H1 (cell line): ENCODE results near the gene TOM1. TPM values are rescaled to one million over a fixed set of nuclear protein-coding genes. Genes with fewer than 3 reads are reported as not detected.

ENCODE experiments used
- CTCF ChIA-PET: fragments of 300-600 bp; sonication (Branson Sonifier 250); formaldehyde crosslinking; loops from one replicate; lab custom pipeline; 2021; ENCODE audit not compliant: partially characterized antibody; lab: Charles Lee
- POLR2A ChIA-PET: fragments of 300-600 bp; sonication (Branson Sonifier 250); formaldehyde crosslinking; loops from one replicate; lab custom pipeline; 2021; ENCODE audit warnings: inconsistent platforms; ENCODE audit not compliant: partially characterized antibody; lab: Charles Lee
- DNase-seq, 2 experiments: peaks; one replicate each; pipeline versions ENCODE4 v3.0.0 to v3.0.0-alpha.2; 2010 to 2022; ENCODE audit warnings: low spot score in 2 of 2, low read depth in 1 of 2, mixed read lengths in 1 of 2
- FAIRE-seq: peaks from 2 replicates; lab custom pipeline; 2011; peaks lifted over from hg19 to GRCh38; lab: Jason Lieb, UNC
- H2AFZ ChIP-seq: 2 replicates; pipeline ENCODE4 v1.8.1; 2012; ENCODE audit warnings: low read length, inconsistent platforms
- H2AK5ac ChIP-seq: 2 replicates; pipeline ENCODE4 v1.6.1; 2013; ENCODE audit warnings: low read depth, low read length
- H2BK120ac ChIP-seq: replicated peaks from 2 replicates; pipeline ENCODE3; 2013; ENCODE audit warnings: low read depth, low read length, inconsistent platforms
- H2BK12ac ChIP-seq: 2 replicates; pipeline ENCODE4 v1.6.1; 2013; ENCODE audit warnings: low read depth, low read length
- H2BK15ac ChIP-seq: 2 replicates; pipeline ENCODE4 v1.6.1; 2013; ENCODE audit warnings: low read length
- H2BK20ac ChIP-seq: 2 replicates; pipeline ENCODE4 v1.6.1; 2013; ENCODE audit warnings: low read length
- H2BK5ac ChIP-seq: 2 replicates; pipeline ENCODE4 v1.6.1; 2013; ENCODE audit warnings: low read depth, low read length
- H3K14ac ChIP-seq: 2 replicates; pipeline ENCODE4 v1.6.1; 2013; ENCODE audit warnings: inconsistent platforms; ENCODE audit not compliant: insufficient read length
- H3K18ac ChIP-seq: 2 replicates; pipeline ENCODE4 v1.6.1; 2013; ENCODE audit warnings: low read length; ENCODE audit errors: extremely low read depth
- H3K23ac ChIP-seq: 2 replicates; pipeline ENCODE4 v1.6.1; 2013; ENCODE audit warnings: inconsistent platforms; ENCODE audit not compliant: insufficient read length
- H3K23me2 ChIP-seq: 2 replicates; pipeline ENCODE4 v1.6.1; 2013; ENCODE audit warnings: low read depth, low read length
- H3K27ac ChIP-seq: 2 replicates; pipeline ENCODE4 v1.6.1; 2011; ENCODE audit warnings: low read depth, low read length, inconsistent platforms
- H3K27me3 ChIP-seq, 4 experiments: replicated peaks in 1 of 4; 1 replicate in 1 of 4; 2 replicates in 3 of 4; pipeline versions ENCODE4 v1.6.1 to v1.8.1; 2011 to 2013; ENCODE audit warnings: low read length in 3 of 4, mild to moderate bottlenecking in 3 of 4, inconsistent platforms in 2 of 4, mixed read lengths in 2 of 4, moderate library complexity in 1 of 4; ENCODE audit not compliant: control insufficient read depth in 3 of 4, insufficient read depth in 3 of 4; ENCODE audit errors: extremely low read depth in 1 of 4
- H3K36me3 ChIP-seq, 4 experiments: 2 replicates each; pipeline versions ENCODE4 v1.6.1 to v1.8.1; 2011 to 2013; ENCODE audit warnings: mild to moderate bottlenecking in 4 of 4, low read length in 3 of 4, moderate library complexity in 2 of 4, control low read depth in 1 of 4, inconsistent platforms in 1 of 4; ENCODE audit not compliant: insufficient read depth in 4 of 4, control insufficient read depth in 2 of 4
- H3K4ac ChIP-seq: replicated peaks from 2 replicates; pipeline ENCODE3; 2013; ENCODE audit warnings: low read length, low read depth, mixed read lengths, inconsistent platforms; ENCODE audit not compliant: insufficient read length
- H3K4me1 ChIP-seq, 4 experiments: replicated peaks in 1 of 4; 1 replicate in 1 of 4; 2 replicates in 3 of 4; pipeline versions ENCODE4 v1.6.1 to v1.8.1; 2011 to 2013; ENCODE audit warnings: low read length in 3 of 4, inconsistent platforms in 2 of 4, mixed read lengths in 1 of 4; ENCODE audit not compliant: insufficient read depth in 4 of 4, control insufficient read depth in 3 of 4
- H3K4me2 ChIP-seq, 2 experiments: 2 replicates each; pipeline versions ENCODE4 v1.6.1 to v1.8.1; 2011 to 2013; ENCODE audit warnings: low read depth in 2 of 2, low read length in 2 of 2, control low read depth in 1 of 2, inconsistent platforms in 1 of 2, mild to moderate bottlenecking in 1 of 2; ENCODE audit not compliant: insufficient read depth in 1 of 2
- H3K4me3 ChIP-seq, 4 experiments: fragments of 200-600, 300-600 bp in 1 of 4; sonication (generic), shearing (Covaris generic), sonication (Bioruptor Twin) in 1 of 4; 2 replicates each; pipeline versions ENCODE4 v1.5.1 to v1.8.1; 2011 to 2016; ENCODE audit warnings: low read length in 4 of 4, low read depth in 3 of 4, control low read depth in 2 of 4, inconsistent platforms in 2 of 4, mild to moderate bottlenecking in 2 of 4, mixed read lengths in 1 of 4, moderate library complexity in 1 of 4; ENCODE audit not compliant: insufficient read depth in 2 of 4; ENCODE audit errors: extremely low read depth in 1 of 4
- H3K56ac ChIP-seq: replicated peaks from 2 replicates; pipeline ENCODE3; 2013; ENCODE audit warnings: low read depth, mild to moderate bottlenecking, mixed read lengths, low read length, inconsistent platforms; ENCODE audit not compliant: insufficient read length
- H3K79me1 ChIP-seq: 2 replicates; pipeline ENCODE4 v1.6.1; 2013; ENCODE audit warnings: low read depth, low read length, control low read depth
- H3K79me2 ChIP-seq, 2 experiments: 2 replicates each; pipeline versions ENCODE4 v1.6.1 to v1.8.1; 2012 to 2013; ENCODE audit warnings: low read length in 2 of 2, mild to moderate bottlenecking in 2 of 2, inconsistent platforms in 1 of 2; ENCODE audit not compliant: insufficient read depth in 2 of 2, control insufficient read depth in 1 of 2
- H3K9ac ChIP-seq, 4 experiments: replicated peaks in 1 of 4; 1 replicate in 1 of 4; 2 replicates in 3 of 4; pipeline versions ENCODE4 v1.6.1 to v1.8.1; 2011 to 2013; ENCODE audit warnings: low read depth in 3 of 4, low read length in 3 of 4, control low read depth in 2 of 4, mild to moderate bottlenecking in 2 of 4, moderate library complexity in 2 of 4, inconsistent platforms in 1 of 4; ENCODE audit errors: extremely low read depth in 1 of 4
- H3K9me3 ChIP-seq, 2 experiments: 2 replicates each; pipeline versions ENCODE4 v1.6.1 to v1.8.1; 2012 to 2013; ENCODE audit warnings: mild to moderate bottlenecking in 2 of 2, moderate library complexity in 2 of 2, control low read depth in 1 of 2, inconsistent platforms in 1 of 2, low read depth in 1 of 2, low read length in 1 of 2, mixed read lengths in 1 of 2; ENCODE audit not compliant: insufficient read depth in 2 of 2
- H4K20me1 ChIP-seq, 2 experiments: replicated peaks in 1 of 2; 2 replicates each; pipeline versions ENCODE3 to v1.8.1; 2011 to 2013; ENCODE audit warnings: inconsistent platforms in 2 of 2, low read length in 2 of 2, mild to moderate bottlenecking in 1 of 2; ENCODE audit not compliant: insufficient read depth in 2 of 2, control insufficient read depth in 1 of 2
- H4K5ac ChIP-seq: 2 replicates; pipeline ENCODE4 v1.6.1; 2013; ENCODE audit warnings: low read length, low read depth, mixed read lengths, inconsistent platforms; ENCODE audit not compliant: insufficient read length
- H4K8ac ChIP-seq: 2 replicates; pipeline ENCODE4 v1.8.0; 2013; ENCODE audit warnings: mild to moderate bottlenecking, moderate library complexity, low read length, inconsistent platforms; ENCODE audit not compliant: insufficient read depth; ENCODE audit errors: extremely low read depth
- H4K91ac ChIP-seq: replicated peaks from 2 replicates; pipeline ENCODE3; 2013; ENCODE audit warnings: low read length, mixed read lengths, inconsistent platforms; ENCODE audit not compliant: insufficient read length
- BCL11A ChIP-seq, 2 experiments: IDR thresholded peaks; one replicate each; pipeline ENCODE4 v1.6.1; 2011; ENCODE audit warnings: low read depth in 2 of 2, low read length in 2 of 2, mild to moderate bottlenecking in 2 of 2
- EP300 ChIP-seq, 2 experiments: IDR thresholded peaks; 1 replicate in 1 of 2; 2 replicates in 1 of 2; pipeline ENCODE4 v1.6.1; 2011 to 2012; ENCODE audit warnings: low read depth in 2 of 2, low read length in 2 of 2, mild to moderate bottlenecking in 2 of 2, borderline replicate concordance in 1 of 2, inconsistent platforms in 1 of 2, moderate library complexity in 1 of 2
- RXRA ChIP-seq: IDR thresholded peaks from 2 replicates; pipeline ENCODE4 v1.6.1; 2011; ENCODE audit warnings: low read depth, mild to moderate bottlenecking, low read length, moderate library complexity; ENCODE audit not compliant: insufficient read depth
- SAP30 ChIP-seq: fragments of 300-600 bp; sonication (generic); IDR thresholded peaks from 2 replicates; pipeline ENCODE4 v1.7.1; 2012; ENCODE audit warnings: low read length, moderate library complexity, mild to moderate bottlenecking, inconsistent platforms; ENCODE audit not compliant: insufficient read depth, insufficient replicate concordance
- SIN3A ChIP-seq, 2 experiments: IDR thresholded peaks in 1 of 2; conservative IDR thresholded peaks in 1 of 2; 2 replicates each; pipeline ENCODE4 v1.6.1; 2011 to 2012; ENCODE audit warnings: low read length in 2 of 2, improper control_type of control experiment in 1 of 2, low read depth in 1 of 2, mild to moderate bottlenecking in 1 of 2
- SIRT6 ChIP-seq: IDR thresholded peaks from one replicate; pipeline ENCODE4 v1.7.1; 2012; ENCODE audit warnings: low read length, inconsistent platforms
- WGBS, 2 experiments: shearing (Covaris generic) in 1 of 2; methylation state at CpG; one replicate each; pipeline versions ENCODE4 v1.1.6 to v1.1.7; 2013 to 2015; ENCODE audit warnings: low lambda C conversion rate in 2 of 2, mixed read lengths in 2 of 2, inconsistent platforms in 1 of 2, low coverage in 1 of 2, missing lambda C conversion rate in 1 of 2; ENCODE audit not compliant: insufficient replicate concordance in 2 of 2, insufficient coverage in 1 of 2, insufficient read length in 1 of 2; ENCODE audit errors: extremely low coverage in 1 of 2, missing lambda C conversion rate in 1 of 2; 5-methylcytosine and 5-hydroxymethylcytosine counted together
- polyA plus RNA-seq, 7 experiments: library from polyadenylated mRNA; depleted of rRNA in 3 of 7; stranded (reverse) in 5 of 7; unstranded in 2 of 7; fragments of >200 nt in 5 of 7; fragments of 200-250 nt in 2 of 7; gene quantifications; 1 replicate in 5 of 7; 2 replicates in 1 of 7; 4 replicates in 1 of 7; pipeline versions ENCODE4 v1.2.1 to v1.2.3, GENCODE V29; 2011 to 2013; ENCODE audit warnings: missing spikeins in 2 of 7, mixed read lengths in 2 of 7
- total RNA-seq: library from RNA; stranded (reverse); fragmentation: NEBNext Ultra II Directional; extraction: Animal tissue kit (Norgen Biotek cat#: 25700); gene quantifications from 2 replicates; pipeline ENCODE4 v1.2.1, GENCODE V29; 2021

Gene TOM1
- total and polyA plus RNA-seq, 2 of the 8 experiments (the other 6 are each of a cell fraction or from before 2014, with no cell fraction given): 25.1 to 39.2 TPM

- Histone ChIP-seq H3K4me1 (peaks cover 22 to 31% (median 26%) of the 10 kb centered on the region in 4 experiments), H3K23me2 (peaks cover 8% of the 10 kb centered on the region; the same call in 1 of the 2 replicates), H3K18ac (no peak overlapping the region), H4K20me1 (no peaks in the 10 kb centered on the region), H2BK15ac (peak overlapping the region; percentile 2; the same call in 1 of the 2 replicates), H3K27ac (no peak overlapping the region), H3K9ac (no peak overlapping the region; a peak in 1 of 7 replicates), H2BK5ac (0 out of 2 replicates have a peak overlapping the region, but pooled peaks have one; percentile 1), H2BK12ac (peak overlapping the region; percentile 89; the same call in 1 of the 2 replicates), H3K27me3 (no peaks in the 10 kb centered on the region; a peak in 1 of 7 replicates), H4K91ac (peak overlapping the region; percentile 84), H3K4me3 (no peak overlapping the region), H2BK120ac (peak overlapping the region; percentile 94), H3K9me3 (no peaks in the 10 kb centered on the region), H2AK5ac (peak overlapping the region; percentile 17), H3K14ac (no peak overlapping the region), H2AFZ (no peak overlapping the region), H3K79me1 (peaks cover 2% of the 10 kb centered on the region; the same call in 1 of the 2 replicates), H4K8ac (no peak overlapping the region), H3K36me3 (0 out of 8 replicates have a peak, but pooled peaks cover 0 to 3% (median 0%) of the 10 kb centered on the region in 4 experiments), H4K5ac (no peak overlapping the region), H2BK20ac (peak overlapping the region; percentile 13; the same call in 1 of the 2 replicates), H3K23ac (no peak overlapping the region), H3K79me2 (peaks cover 0 to 4% of the 10 kb centered on the region in 2 experiments; a peak in 1 of 4 replicates), H3K4ac (no peak overlapping the region), H3K4me2 (peak overlapping the region in 1 of 2 experiments; percentile 85; a peak in 1 of 4 replicates), H3K56ac (no peak overlapping the region)
- no peak for DNase-seq
- WGBS, 2 experiments: 91% methylated on average over 6 of the region's 6 CpGs; no CpG with 5 or more reads in 1 of the 2 experiments
- ChIA-PET CTCF (interaction anchor here (0.6 to 1.6 kb wide), 7 partner anchors 9 to 363 kb away, joined by 3 to 6 read pairs (median 3); no protein-coding TSS in a partner anchor), POLR2A (interaction anchor here (0.6 to 57.4 kb wide), 5 partner anchors 21 to 134 kb away, joined by 3 to 1995 read pairs (median 3); partner anchors contain the start of gene MCM5)
- no peak for TF ChIP-seq SAP30
- TF ChIP-seq SIRT6: no peak
- no peak for TF ChIP-seq BCL11A (IDR thresholded peaks at IDR 0.05; ENCODE audit: low read depth in 2 of 2, low read length in 2 of 2)
- TF ChIP-seq SIN3A (conservative IDR thresholded peaks at IDR 0.05 in 1 of 2, IDR thresholded peaks at IDR 0.05 in 1 of 2; ENCODE audit: low read depth in 1 of 2, low read length in 2 of 2): no peak
- TF ChIP-seq RXRA: no peak
- TF ChIP-seq EP300 (IDR thresholded peaks at IDR 0.05; ENCODE audit: borderline replicate concordance in 1 of 2, low read depth in 2 of 2, low read length in 2 of 2): no peak
- no peak for FAIRE-seq
Observed at GRCh38 chr22:35380013-35380412, 80.3 kb downstream of the TOM1 start.
